Activated naive CD8-positive, alpha-beta T cell treated with anti-CD3 and anti-CD28 coated beads, Interleukin-2, amount 50 U/mL, for 24 hours (primary cell): Measurements from ENCODE around the gene ZNF76.
"Not testable (repeated sequence)": the region's sequence is repeated elsewhere in the genome, so short reads cannot be mapped to it uniquely, and the experiment has no call there.

Experiments
- ATAC-seq: fragments of 150-1000 bp; cut with Tn5 transposase; one replicate; pipeline ENCODE4 v1.10.0; 2021
- DNase-seq: peaks from one replicate; pipeline ENCODE4 v3.0.0; 2021
- H3K27ac Mint-ChIP-seq: one replicate; pipeline ENCODE4 v1.8.0; 2021; ENCODE audit warnings: mild to moderate bottlenecking, mixed read lengths
- H3K27me3 Mint-ChIP-seq: one replicate; pipeline ENCODE4 v1.8.0; 2021; ENCODE audit warnings: mixed read lengths
- H3K36me3 Mint-ChIP-seq: one replicate; pipeline ENCODE4 v1.8.0; 2021; ENCODE audit warnings: low read depth, mixed read lengths
- H3K4me1 Mint-ChIP-seq: one replicate; pipeline ENCODE4 v1.8.0; 2021; ENCODE audit warnings: mixed read lengths
- H3K4me3 Mint-ChIP-seq: one replicate; pipeline ENCODE4 v1.8.0; 2021; ENCODE audit warnings: mild to moderate bottlenecking, moderate library complexity, mixed read lengths
- H3K9me3 Mint-ChIP-seq: one replicate; pipeline ENCODE4 v1.8.0; 2021; ENCODE audit warnings: mixed read lengths

The ZNF76 gene

GRCh38 chr6:35311390-35312075 is 52.0 kb downstream of the ZNF76 start:
- DNase-seq, result peak; percentile 45
- Mint-ChIP-seq H3K4me3 (peak overlapping the region; percentile 55), H3K27ac (peak overlapping the region; percentile 94), H3K9me3 (no peaks in the 10 kb centered on the region), H3K36me3 (peaks cover 60% of the 10 kb centered on the region), H3K4me1 (peaks cover 82% of the 10 kb centered on the region), H3K27me3 (no peaks in the 10 kb centered on the region)
- peak; percentile 34 for ATAC-seq

- H3K9me3 Mint-ChIP-seq, result no peaks in the 10 kb centered on the region
- ATAC-seq, result no peak
- H3K27me3 Mint-ChIP-seq, result no peaks in the 10 kb centered on the region
- H3K27ac Mint-ChIP-seq, result peak overlapping the region; percentile 94
- no peak for DNase-seq
- H3K4me3 Mint-ChIP-seq, result peak overlapping the region; percentile 55
- H3K4me1 Mint-ChIP-seq, result peaks cover 75% of the 10 kb centered on the region
- H3K36me3 Mint-ChIP-seq, result peaks cover 63% of the 10 kb centered on the region
Observed at GRCh38 chr6:35312076-35312800, 52.7 kb downstream of the ZNF76 start.

DNA sequence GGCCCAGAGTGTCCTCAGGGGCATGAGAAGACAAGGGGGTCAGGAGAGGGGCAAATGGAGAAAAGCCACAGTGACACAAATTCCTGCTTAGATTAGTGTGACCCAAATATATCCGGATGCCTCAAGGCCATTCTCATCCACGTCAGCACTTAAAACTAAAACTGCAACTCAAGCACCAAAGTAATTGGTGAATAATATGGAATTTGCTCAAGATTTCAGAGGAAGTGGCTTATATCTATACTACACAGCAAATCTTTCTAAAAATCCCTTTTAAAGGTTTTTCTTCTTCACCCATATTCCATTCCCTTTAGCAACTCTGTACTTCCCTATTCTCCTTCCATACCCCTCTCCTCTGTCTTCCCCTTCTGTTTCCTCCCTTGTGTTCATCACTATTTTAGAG is 53.3 kb downstream of the ZNF76 start:
- ATAC-seq, result no peak
- DNase-seq, result no peak

GRCh38 chr6:35317483-35318195 is 58.1 kb downstream of the ZNF76 start:
- no peak overlapping the region for H3K4me3 Mint-ChIP-seq
- peaks cover 69% of the 10 kb centered on the region for H3K36me3 Mint-ChIP-seq
- H3K27me3 Mint-ChIP-seq, result no peaks in the 10 kb centered on the region
- H3K27ac Mint-ChIP-seq, result no peak overlapping the region
- no peak for ATAC-seq
- no peaks in the 10 kb centered on the region for H3K9me3 Mint-ChIP-seq
- peaks cover 28% of the 10 kb centered on the region for H3K4me1 Mint-ChIP-seq
- no peak for DNase-seq

More for the DNA sequence above, 53.3 kb downstream of the ZNF76 start:
- peaks cover 69% of the 10 kb centered on the region for H3K4me1 Mint-ChIP-seq
- H3K4me3 Mint-ChIP-seq, result no peak overlapping the region
- peaks cover 67% of the 10 kb centered on the region for H3K36me3 Mint-ChIP-seq
- H3K27me3 Mint-ChIP-seq, result no peaks in the 10 kb centered on the region
- H3K27ac Mint-ChIP-seq, result peak overlapping the region; percentile 94
- no peaks in the 10 kb centered on the region for H3K9me3 Mint-ChIP-seq

DNA sequence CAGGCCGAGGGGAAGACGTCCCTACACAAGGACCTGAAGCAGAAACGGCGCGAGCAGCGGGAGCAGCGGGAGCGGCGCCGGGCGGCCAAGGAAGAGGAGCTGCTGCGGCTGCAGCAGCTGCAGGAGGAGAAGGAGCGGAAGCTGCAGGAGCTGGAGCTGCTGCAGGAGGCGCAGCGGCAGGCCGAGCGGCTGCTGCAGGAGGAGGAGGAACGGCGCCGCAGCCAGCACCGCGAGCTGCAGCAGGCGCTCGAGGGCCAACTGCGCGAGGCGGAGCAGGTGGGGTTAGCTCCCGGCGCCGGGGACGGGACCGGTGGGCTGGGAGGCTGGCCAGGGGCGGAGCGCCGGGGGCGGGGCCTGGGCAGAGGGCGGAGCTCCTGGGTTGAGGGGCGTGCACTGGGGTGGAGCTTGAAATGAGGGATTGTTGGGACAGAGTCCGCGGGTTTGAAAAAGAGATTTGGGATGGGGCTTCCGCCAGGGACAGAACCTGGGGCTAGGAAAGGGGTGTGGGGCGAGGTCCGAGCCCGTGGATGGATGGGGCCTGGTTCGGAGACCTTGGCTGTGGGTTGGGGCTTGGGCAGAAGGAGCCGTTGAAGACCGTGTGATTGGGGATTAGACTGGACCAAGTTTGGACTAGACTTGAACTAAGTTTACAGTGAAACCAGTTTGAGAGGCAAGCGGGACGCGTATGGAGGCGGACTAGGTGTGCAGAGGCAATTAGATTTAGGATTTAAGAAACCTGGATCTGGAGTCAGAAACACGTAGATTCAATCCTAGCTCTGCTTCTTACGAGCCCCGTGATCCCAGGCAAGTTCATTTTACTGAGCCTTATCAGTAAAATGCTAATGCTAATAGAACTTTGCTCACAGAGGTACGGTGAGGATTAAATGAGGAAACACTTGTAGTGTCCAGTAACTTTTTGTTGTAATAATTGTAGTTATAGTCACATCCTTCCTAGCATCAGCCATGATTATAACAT is 58.9 kb downstream of the ZNF76 start:
- no peaks in the 10 kb centered on the region for H3K27me3 Mint-ChIP-seq
- H3K4me3 Mint-ChIP-seq, result no peak overlapping the region
- ATAC-seq (no peak), DNase-seq (no peak)
- no peak overlapping the region for H3K27ac Mint-ChIP-seq
- H3K36me3 Mint-ChIP-seq, result peaks cover 65% of the 10 kb centered on the region
- H3K4me1 Mint-ChIP-seq, result peaks cover 21% of the 10 kb centered on the region
- H3K9me3 Mint-ChIP-seq, result no peaks in the 10 kb centered on the region

GRCh38 chr6:35319346-35320030 is 60.0 kb downstream of the ZNF76 start:
- no peak overlapping the region for H3K4me3 Mint-ChIP-seq
- no peak for ATAC-seq
- H3K27ac Mint-ChIP-seq, result no peak overlapping the region
- H3K36me3 Mint-ChIP-seq, result peaks cover 59% of the 10 kb centered on the region
- H3K27me3 Mint-ChIP-seq, result no peaks in the 10 kb centered on the region
- H3K9me3 Mint-ChIP-seq, result no peaks in the 10 kb centered on the region
- DNase-seq, result no peak
- H3K4me1 Mint-ChIP-seq, result peaks cover 12% of the 10 kb centered on the region

GRCh38 chr6:35320031-35320410 is 60.5 kb downstream of the ZNF76 start:
- Mint-ChIP-seq H3K4me3 (no peak overlapping the region), H3K27ac (peak overlapping the region; percentile 40), H3K9me3 (no peaks in the 10 kb centered on the region), H3K4me1 (peaks cover 7% of the 10 kb centered on the region), H3K27me3 (no peaks in the 10 kb centered on the region), H3K36me3 (peaks cover 58% of the 10 kb centered on the region)
- no peak for ATAC-seq
- no peak for DNase-seq

DNA sequence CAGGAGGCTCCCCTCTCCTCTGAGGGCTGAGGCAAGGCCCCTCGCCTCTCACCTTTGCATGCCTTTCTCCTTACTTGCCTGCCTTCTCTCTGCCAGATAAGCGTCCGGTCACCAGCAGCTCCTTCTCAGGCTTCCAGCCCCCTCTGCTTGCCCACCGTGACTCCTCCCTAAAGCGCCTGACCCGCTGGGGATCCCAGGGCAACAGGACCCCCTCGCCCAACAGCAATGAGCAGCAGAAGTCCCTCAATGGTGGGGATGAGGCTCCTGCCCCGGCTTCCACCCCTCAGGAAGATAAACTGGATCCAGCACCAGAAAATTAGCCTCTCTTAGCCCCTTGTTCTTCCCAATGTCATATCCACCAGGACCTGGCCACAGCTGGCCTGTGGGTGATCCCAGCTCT is 61.6 kb downstream of the ZNF76 start:
- Mint-ChIP-seq H3K27ac (no peak overlapping the region), H3K4me3 (no peak overlapping the region), H3K4me1 (no peaks in the 10 kb centered on the region), H3K36me3 (peaks cover 53% of the 10 kb centered on the region), H3K9me3 (no peaks in the 10 kb centered on the region), H3K27me3 (no peaks in the 10 kb centered on the region)
- no peak for ATAC-seq
- no peak for DNase-seq

DNA sequence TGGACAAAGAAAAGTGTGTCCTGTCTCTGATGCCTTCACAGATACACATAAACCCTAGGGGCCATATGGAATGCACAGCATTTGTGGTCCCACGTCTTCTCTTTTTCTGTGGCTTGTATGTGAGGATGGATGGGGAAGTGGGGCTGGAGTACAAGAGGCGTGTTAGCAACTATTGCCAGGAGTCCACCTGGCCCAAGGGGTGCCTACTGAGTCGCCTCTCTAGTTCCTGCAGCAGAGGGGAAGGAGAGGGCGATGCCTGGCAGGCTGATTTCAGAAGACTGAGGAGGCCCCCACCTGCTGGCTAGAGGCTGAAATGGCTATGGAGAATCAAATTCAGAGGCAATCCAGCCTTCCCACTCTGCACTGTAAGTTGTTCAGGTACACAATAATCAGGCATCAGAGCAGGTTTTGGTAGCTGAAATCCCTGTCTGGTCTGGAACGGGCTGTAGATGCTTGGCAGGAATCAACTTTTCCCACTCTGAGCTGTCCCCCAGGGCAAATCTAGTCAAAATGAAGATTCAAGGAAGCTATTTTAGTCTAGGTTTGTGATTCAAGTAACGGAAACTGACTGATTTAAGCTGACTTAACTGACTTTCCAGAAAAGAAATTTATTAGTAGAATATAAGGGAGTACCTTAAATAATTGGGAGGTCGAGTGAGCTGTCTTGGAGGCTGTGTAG is 68.0 kb downstream of the ZNF76 start:
- H3K27me3 Mint-ChIP-seq, result no peaks in the 10 kb centered on the region
- H3K4me3 Mint-ChIP-seq, result no peak overlapping the region
- no peaks in the 10 kb centered on the region for H3K9me3 Mint-ChIP-seq
- peak; percentile 89 for ATAC-seq
- H3K27ac Mint-ChIP-seq, result peak overlapping the region; percentile 47
- peaks cover 18% of the 10 kb centered on the region for H3K4me1 Mint-ChIP-seq
- DNase-seq, result peak; percentile 73
- peaks cover 11% of the 10 kb centered on the region for H3K36me3 Mint-ChIP-seq

GRCh38 chr6:35328108-35328723 is 68.7 kb downstream of the ZNF76 start:
- no peak for ATAC-seq
- Mint-ChIP-seq H3K4me3 (no peak overlapping the region), H3K9me3 (no peaks in the 10 kb centered on the region), H3K36me3 (peaks cover 8% of the 10 kb centered on the region), H3K4me1 (peaks cover 25% of the 10 kb centered on the region), H3K27me3 (no peaks in the 10 kb centered on the region), H3K27ac (no peak overlapping the region)
- DNase-seq, result no peak

DNA sequence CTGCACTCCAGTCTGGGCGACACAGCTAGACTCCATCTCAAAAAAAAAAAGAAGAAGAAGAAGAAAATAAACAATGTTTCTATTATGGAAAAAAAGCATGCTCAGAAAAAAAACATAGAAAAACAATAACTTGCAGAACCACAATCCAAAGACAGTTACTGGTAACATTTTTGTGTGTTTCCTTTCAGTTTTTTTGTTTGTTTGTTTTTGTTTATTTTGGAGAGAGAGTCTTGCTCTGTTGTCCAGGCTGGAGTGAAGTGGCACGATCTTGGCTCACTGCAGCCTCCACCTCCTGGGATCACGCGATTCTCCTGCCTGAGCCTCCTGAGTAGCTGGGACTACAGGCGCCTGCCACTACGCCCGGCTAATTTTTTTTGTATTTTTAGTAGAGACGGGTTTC is 69.4 kb downstream of the ZNF76 start:
- ATAC-seq, H3K9me3 Mint-ChIP-seq, H3K4me3 Mint-ChIP-seq, DNase-seq, H3K36me3 Mint-ChIP-seq, H3K27ac Mint-ChIP-seq, H3K27me3 Mint-ChIP-seq: not testable (repeated sequence)
- peaks cover 32% of the 10 kb centered on the region for H3K4me1 Mint-ChIP-seq

- no peak for DNase-seq
- Mint-ChIP-seq H3K27me3 (no peaks in the 10 kb centered on the region), H3K27ac (no peak overlapping the region), H3K36me3 (peaks cover 2% of the 10 kb centered on the region), H3K9me3 (peaks cover 7% of the 10 kb centered on the region), H3K4me3 (no peak overlapping the region), H3K4me1 (peaks cover 37% of the 10 kb centered on the region)
- no peak for ATAC-seq
Observed at GRCh38 chr6:35330541-35331119, 71.1 kb downstream of the ZNF76 start.
